Measurements from ENCODE around the gene CLEC2D. TPM values are rescaled to one million over a fixed set of nuclear protein-coding genes. Genes with fewer than 3 reads are reported as not detected.

The CLEC2D gene
- total RNA-seq, 2 donors from 2014 or later: 19.3 to 21.5 TPM

GRCh38 chr12:9729082-9729481, 59.6 kb downstream of the CLEC2D start:
- Mint-ChIP-seq H3K36me3 (ENCODE audit: low read depth) (no peaks in the 10 kb centered on the region), H3K27ac (no peak overlapping the region), H3K27me3 (ENCODE audit: insufficient read depth) (no peaks in the 10 kb centered on the region), H3K4me3 (no peak overlapping the region), H3K9me3 (no peaks in the 10 kb centered on the region), H3K4me1 (no peaks in the 10 kb centered on the region)
- H3K9ac ChIP-seq (ENCODE audit: extremely low read depth, low read length, poor library complexity, severe bottlenecking): no peak overlapping the region
- DNase-seq: no peak
- no peaks in the 10 kb centered on the region for H3K9me3 ChIP-seq (ENCODE audit: control insufficient read depth, low read length)
- TF ChIP-seq CTCF (conservative IDR thresholded peaks at IDR 0.05): no peak
- no peak overlapping the region for H3K27ac ChIP-seq (ENCODE audit: low read depth, low read length)
- H3K36me3 ChIP-seq (ENCODE audit: control insufficient read depth, insufficient read depth, low read length): no peaks in the 10 kb centered on the region
- H3K27me3 ChIP-seq (ENCODE audit: control insufficient read depth, insufficient read depth, low read length, poor library complexity, severe bottlenecking): no peaks in the 10 kb centered on the region
- H3K4me3 ChIP-seq (ENCODE audit: low read length): no peak overlapping the region
- no peaks in the 10 kb centered on the region for H3K4me1 ChIP-seq (ENCODE audit: control insufficient read depth, insufficient read depth, low read length)

GRCh38 chr12:9730011-9730410, 60.5 kb downstream of the CLEC2D start:
- Mint-ChIP-seq H3K27ac (no peak overlapping the region), H3K9me3 (no peaks in the 10 kb centered on the region), H3K27me3 (ENCODE audit: insufficient read depth) (no peaks in the 10 kb centered on the region), H3K4me3 (no peak overlapping the region), H3K36me3 (ENCODE audit: low read depth) (no peaks in the 10 kb centered on the region), H3K4me1 (no peaks in the 10 kb centered on the region)
- H3K27ac ChIP-seq (ENCODE audit: low read depth, low read length): no peak overlapping the region
- H3K4me3 ChIP-seq (ENCODE audit: low read length): no peak overlapping the region
- WGBS, 2 experiments (ENCODE audit: insufficient coverage in 1 of 2, insufficient read length in 1 of 2): 92% methylated on average over 3 of the region's 3 CpGs; no CpG with 5 or more reads in 1 of the 2 experiments
- no peak for DNase-seq
- no peak for TF ChIP-seq CTCF (conservative IDR thresholded peaks at IDR 0.05)
- no peaks in the 10 kb centered on the region for H3K27me3 ChIP-seq (ENCODE audit: control insufficient read depth, insufficient read depth, low read length, poor library complexity, severe bottlenecking)
- H3K9me3 ChIP-seq (ENCODE audit: control insufficient read depth, low read length): no peaks in the 10 kb centered on the region
- no peaks in the 10 kb centered on the region for H3K4me1 ChIP-seq (ENCODE audit: control insufficient read depth, insufficient read depth, low read length)
- no peak overlapping the region for H3K9ac ChIP-seq (ENCODE audit: extremely low read depth, low read length, poor library complexity, severe bottlenecking)
- no peaks in the 10 kb centered on the region for H3K36me3 ChIP-seq (ENCODE audit: control insufficient read depth, insufficient read depth, low read length)

- Mint-ChIP-seq H3K4me1 (no peaks in the 10 kb centered on the region), H3K27ac (no peak overlapping the region), H3K27me3 (ENCODE audit: insufficient read depth) (no peaks in the 10 kb centered on the region), H3K36me3 (ENCODE audit: low read depth) (no peaks in the 10 kb centered on the region), H3K4me3 (no peak overlapping the region), H3K9me3 (no peaks in the 10 kb centered on the region)
- no peak overlapping the region for H3K27ac ChIP-seq (ENCODE audit: low read depth, low read length)
- no peak overlapping the region for H3K4me3 ChIP-seq (ENCODE audit: low read length)
- WGBS, 2 experiments (ENCODE audit: insufficient coverage in 1 of 2, insufficient read length in 1 of 2): 84 to 85% methylated on average over 5 to 6 of the region's 6 CpGs
- H3K9ac ChIP-seq (ENCODE audit: extremely low read depth, low read length, poor library complexity, severe bottlenecking): no peak overlapping the region
- no peaks in the 10 kb centered on the region for H3K9me3 ChIP-seq (ENCODE audit: control insufficient read depth, low read length)
- no peaks in the 10 kb centered on the region for H3K4me1 ChIP-seq (ENCODE audit: control insufficient read depth, insufficient read depth, low read length)
- TF ChIP-seq CTCF (conservative IDR thresholded peaks at IDR 0.05): no peak
- H3K36me3 ChIP-seq (ENCODE audit: control insufficient read depth, insufficient read depth, low read length): no peaks in the 10 kb centered on the region
- H3K27me3 ChIP-seq (ENCODE audit: control insufficient read depth, insufficient read depth, low read length, poor library complexity, severe bottlenecking): no peaks in the 10 kb centered on the region
- DNase-seq: no peak
These were observed 61.1 kb downstream of the CLEC2D start for GRCh38 chr12:9730591-9730990.
